HG03432 (cell line): ENCODE measurements around the gene SYNE3.

Experiments
- ATAC-seq: cut with Tn5 transposase; IDR thresholded peaks from one replicate; pipeline ENCODE4 v1.9.1; 2021; ENCODE audit warnings: mild to moderate bottlenecking, moderate library complexity; ENCODE audit not compliant: unreplicated experiment

Gene SYNE3

DNA sequence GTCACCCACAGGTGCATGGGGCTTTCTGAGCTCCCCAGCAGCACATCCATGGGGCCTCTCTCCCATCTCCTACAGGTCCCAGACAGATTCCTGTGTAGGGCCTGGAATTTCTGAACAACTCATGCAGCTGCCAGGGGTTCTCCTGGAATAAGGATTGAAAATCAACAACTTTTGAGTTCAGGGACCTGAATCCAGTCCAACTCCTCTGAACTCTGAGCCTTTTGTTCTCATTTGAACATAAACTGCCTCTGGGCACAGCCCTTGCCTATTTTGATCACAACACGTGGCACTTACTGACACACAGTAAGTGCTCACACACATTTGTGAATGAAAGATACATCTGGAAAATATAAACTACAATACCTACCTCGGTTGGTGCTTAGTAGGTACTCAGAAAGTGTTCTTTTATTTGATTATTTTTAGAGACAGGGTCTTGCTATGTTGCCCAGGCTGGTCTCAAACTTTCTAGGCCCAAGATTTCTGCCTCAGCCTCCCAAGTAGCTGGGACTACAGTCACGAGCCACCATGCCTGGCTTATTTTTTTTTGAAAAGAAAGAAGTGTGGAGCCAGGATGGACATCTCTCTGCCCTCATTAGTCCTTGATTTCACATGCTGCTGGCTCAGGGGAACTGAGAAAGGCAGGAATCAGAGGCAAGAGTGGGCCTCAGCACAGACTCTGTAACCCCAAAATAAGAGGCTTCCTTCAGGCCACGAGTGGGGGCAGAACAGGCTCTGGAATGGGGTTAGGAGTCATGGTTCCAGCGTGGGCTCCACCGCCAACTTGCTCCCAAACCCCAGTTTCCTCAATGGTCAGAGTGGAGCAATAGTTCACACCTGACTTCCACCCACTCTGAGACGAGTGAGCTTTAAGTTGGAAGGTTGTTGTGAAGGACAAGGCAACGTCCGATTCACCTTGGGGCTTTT is 27.0 kb downstream of the SYNE3 start:
- no peak for ATAC-seq

DNA sequence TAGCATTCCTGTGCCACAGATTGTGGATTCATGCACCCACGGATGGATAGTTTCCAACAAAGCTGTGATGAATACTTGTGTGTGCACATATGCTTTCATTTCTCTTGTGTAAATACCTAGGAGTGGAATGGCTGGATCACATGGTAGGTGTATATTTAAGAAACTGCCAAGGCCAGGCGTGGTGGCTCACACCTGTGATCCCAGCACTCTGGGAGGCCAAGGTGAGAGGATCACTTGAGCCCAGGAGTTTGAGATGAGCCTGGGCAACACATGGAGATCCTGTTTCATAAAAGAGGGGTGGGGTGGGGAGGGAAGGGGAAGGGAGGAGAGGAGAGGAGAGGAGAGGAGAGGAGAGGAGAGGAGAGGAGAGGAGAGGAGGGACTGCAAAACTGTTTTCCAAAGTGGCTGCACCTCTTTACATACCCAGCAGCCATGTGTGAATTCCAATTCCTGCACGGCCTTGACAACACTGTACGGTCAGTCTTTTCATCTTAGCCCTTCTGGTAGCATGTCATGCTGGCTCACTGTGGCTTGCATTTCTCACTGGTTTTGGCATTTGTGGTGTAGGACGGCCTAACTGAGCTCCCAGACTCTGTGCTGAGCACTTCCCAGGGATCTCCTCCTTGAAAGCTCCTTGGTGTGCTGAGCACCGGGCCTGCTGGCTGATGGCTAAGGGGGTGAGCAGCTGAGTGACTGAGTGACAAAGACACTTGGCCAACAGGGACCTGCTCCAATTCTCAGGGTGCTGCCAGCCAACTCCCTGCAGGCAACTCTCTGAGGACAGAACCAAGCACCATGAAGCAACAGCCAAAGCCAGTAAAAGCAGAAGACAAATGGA is 27.9 kb downstream of the SYNE3 start:
- ATAC-seq: no peak

DNA sequence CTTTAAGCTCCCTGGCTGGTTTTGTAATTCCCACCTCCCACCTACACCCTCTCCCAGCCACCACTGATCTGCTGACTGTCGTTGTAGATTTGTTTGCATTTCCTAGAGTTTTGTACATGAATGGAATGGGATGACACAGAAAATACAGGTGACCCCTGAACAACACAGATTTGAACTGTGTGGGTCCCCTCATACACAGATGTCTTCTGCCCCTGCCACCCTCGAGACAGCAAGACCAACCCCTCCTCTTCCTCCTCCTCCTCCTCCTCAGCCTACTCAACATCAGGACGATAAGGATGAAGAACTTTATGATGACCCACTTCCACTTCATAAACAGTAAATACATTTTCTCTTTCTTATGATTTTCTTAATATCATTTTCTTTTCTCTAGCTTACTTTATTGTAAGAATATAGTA is 28.8 kb downstream of the SYNE3 start:
- no peak for ATAC-seq

DNA sequence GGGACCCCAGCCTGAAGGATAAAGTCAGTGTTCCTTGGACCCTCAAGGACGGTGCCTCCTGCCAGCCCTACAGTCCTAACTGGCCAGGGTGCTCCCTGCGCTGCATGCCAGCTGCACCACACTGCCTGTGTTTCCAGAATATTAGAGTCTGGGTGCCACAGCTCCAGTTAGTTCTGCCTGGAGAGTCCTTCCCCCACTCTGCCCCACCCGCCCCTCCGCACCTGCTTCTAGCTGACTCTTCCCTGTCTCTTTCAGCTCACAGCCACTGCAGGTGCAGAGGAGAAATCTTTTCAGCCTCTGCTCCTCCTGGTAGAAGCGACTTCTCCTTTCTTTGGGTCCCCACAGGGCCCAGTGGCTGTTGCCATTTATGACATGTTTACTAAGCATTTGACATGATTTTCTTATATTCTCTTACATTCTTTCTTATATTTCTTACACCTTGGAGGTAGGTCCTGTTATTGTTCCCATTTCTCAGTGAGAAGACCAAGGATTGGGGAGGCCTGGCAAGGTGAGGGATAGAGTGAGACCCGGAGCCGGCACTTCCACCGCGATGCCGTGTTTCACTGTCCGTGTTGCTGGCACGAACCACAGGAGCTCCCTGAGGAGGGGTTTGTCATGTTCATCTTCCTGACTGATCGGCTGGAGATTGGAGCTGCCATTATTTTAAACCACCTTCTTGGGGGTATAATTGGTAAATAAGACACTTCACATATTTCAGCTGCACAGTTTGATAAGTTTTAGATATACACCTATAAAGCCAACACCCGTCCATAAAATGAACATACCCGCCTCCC is 29.4 kb downstream of the SYNE3 start:
- no peak for ATAC-seq

DNA sequence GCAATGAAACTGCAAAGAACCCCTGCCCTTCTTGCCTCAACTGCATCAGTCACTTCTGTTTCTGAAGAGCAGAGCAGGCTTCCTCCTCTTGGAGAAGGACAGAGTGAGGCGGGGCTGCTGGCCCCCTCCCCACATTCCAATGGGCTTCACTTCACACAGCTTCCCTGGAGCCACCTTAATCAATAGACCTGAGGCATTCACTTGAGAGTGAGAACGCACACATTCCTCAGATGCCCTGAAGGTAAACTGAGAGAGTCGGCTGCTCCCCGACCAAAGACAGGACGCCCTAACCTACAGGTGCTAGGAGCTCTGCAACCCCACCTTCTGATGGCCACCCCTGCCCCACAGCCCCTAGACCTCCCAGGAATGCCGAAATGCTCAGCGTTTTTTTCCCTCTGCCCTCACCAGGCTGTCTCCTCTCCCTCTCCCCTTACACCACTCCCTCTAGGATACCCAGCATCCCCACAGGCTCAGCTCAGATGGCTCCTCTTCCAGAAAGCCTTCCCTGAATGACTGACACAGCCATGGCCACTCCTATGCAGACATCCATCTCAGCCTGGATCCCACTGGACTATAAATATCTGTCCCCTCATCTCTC is 31.1 kb downstream of the SYNE3 start:
- no peak for ATAC-seq

DNA sequence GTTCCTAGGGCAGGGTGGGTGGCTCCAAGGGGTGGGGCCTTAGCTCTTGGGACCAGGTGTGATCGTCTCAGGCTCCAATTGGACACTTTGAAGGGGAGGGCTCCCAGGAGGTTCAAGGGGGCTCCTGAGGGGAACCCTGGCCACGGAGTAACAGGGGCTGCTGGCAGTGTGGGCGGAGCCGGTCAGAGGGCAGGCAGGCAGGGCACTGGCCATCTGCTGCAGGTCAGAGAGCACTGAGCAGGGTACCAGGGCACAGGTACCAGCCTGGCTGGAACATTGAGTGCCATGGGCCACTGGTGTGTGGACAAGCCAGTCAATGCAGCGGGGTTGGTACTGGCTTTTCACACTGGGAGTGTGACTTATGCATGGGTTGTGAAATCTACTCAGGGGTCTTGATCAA is 32.2 kb downstream of the SYNE3 start:
- no peak for ATAC-seq

DNA sequence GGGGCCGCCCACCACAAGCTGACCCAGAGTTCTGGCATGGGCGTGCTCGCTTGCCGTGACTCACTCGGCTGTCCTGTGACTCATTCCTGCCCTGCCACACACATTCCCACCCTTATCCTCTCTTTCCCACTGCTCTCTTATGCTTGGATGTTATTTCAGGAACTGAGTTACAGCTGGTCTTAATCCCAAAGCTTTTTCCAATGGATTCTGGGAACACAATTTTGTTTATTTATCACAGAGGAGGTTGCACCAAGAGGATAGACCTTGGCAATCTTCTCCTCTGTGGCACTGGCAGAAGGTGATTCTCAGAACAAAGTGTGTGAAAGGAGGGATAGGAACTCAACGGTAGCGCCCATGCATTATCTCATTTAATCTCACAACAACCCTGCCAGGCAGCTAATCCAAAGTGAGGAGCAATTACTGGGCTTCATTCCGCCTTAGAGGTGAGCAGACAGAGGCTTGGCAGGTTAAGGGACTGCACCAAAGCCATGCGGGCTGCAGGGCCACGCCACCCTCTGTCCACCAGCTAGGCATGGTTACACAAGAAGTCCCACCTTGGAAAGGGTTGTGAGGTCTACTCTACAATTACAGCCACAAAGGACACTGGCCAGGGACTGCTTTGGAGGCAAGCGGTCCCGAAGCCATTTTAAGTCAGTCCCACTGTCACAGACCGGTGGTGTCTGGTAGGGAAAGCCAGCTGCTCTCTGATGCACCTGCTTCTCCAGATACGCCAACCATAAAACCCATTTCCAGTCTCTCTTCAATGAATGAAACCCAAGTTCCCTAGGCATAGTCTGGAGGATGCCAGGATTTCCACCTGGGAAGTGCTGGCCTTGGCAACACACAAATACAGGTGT is 32.9 kb downstream of the SYNE3 start:
- ATAC-seq: no peak

DNA sequence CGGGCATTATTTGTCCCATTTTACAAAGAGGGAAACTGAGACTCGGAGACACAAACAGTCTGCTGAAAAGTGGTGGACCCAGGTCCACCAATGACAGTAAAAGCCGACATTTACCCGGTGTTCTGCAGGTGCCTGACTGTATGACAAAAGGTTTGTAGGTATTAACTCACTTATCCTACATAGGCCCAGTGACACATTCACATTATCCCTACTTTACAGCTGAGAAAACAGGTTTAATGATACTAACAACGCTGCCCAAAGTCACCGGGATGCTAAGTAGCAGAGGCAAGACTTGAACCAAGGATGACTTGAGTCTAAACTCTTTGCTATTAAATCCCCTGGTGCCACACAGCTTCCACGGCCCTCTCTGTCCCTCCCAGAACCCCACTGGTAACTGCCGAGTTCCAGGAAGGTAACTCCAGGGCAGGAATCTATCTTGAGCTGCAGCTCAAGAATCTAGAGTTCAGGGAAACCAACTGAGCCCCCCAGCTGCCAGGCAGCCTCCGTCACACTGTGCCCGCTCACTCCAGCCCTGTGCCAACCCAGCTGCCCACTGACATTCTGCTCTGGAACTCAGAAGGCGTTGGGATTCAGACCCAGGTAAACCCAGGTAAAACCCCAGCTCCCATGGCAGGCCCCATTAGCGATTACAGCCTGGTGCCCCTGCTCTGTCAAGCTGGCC is 33.7 kb downstream of the SYNE3 start:
- ATAC-seq: no peak

DNA sequence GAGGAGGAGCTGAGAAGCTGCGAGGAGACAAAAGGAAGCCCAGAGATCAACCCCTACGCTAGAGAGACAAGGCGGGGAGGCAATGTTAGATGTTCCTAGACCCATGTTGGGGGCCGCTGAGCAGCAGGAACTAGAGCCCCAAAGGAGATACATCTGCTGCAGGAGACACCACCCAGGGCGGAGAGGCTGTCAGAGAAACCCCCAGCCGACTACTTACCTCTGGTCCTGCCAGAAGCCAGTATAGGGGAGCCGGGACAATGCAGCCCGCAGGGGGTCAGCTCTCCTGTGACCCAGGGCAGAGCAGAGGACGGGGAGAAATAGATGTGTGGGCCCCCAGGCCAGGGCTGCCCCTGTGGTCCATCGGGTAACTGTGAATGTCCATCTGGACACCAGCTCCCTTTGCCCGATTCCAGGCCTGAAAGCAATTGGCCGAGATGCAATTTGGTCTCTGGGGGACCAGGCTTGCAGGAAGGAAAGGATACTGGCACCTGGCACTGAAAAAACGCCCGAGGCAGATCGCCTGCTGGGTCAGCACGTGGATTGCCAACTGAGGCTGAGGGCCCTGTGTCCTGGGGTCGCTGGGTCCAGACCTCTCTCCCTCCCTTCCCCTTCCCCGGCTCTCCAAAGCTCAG is 34.9 kb downstream of the SYNE3 start:
- ATAC-seq: no peak

DNA sequence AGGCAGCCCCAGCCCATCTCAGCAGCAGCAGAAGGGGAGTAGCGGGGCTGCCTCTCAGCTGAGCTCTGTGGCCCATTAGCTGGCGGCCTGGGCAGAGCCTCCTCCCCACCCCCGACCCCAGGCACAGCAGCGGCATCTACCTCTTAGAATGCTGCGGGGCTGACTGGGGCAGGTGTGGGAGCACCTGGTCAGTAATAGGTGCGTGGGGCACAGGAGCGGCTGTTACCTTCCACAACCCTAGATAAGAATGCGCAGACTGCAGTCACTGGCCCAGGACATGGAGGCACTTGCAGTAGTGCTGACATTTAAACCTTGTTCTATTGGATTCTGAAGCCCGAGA is 35.6 kb downstream of the SYNE3 start:
- no peak for ATAC-seq

DNA sequence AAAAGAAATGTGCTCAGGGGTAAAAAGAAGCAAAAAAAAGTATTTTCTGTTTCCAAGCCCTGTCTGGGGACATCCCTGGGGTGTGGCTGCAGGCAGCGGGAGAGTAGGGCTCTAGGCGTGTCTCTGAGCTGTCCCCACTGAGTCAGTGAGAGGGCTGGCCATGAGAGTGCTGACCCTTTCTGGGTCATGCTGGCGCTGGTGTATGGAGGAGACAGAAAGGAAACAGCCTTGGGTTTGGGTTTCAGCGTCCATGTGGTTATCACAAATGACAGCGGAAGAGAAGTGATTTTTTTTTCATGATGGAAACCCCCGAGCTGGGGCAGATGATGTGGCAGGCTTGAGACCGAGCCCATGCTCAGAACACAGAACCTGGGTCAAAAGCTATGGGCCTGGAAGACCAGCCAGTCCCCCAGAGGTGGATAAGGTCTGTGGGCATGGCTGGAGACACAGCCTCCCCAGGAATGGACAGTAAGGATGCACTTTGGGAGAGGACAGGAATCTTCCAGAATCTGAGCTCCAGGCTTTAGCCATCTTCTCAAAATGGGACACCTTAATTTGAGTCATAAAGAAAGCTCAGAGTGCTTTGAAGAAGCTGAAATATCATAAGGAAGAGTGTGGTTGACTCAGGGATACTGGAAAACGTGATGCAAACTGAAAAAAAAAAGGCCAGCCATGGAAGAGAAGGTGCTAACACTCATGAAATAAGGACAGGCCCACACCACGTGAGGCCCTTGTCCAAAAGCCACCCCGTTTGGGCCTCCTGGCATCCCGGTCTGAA is 36.2 kb downstream of the SYNE3 start:
- ATAC-seq: no peak

DNA sequence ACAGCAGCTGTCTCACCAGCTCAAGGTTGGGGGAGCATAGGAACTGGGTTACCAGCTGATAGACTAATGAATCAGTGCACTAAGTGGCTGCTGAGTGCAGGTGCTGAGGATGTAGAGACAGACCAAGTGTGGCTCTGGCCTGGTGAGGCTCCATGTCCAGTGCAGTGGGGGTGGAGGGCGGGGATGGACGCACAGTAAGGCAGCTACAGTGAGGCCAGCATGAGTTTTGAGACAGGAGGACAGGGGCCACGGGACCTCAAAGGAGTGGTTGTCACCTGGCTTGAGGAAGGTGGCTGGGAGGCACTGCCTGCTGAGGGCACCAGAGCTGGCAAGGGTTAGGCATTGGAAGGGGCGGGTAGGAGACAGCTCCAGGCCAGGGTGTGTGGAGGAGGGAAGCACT is 37.0 kb downstream of the SYNE3 start:
- no peak for ATAC-seq

DNA sequence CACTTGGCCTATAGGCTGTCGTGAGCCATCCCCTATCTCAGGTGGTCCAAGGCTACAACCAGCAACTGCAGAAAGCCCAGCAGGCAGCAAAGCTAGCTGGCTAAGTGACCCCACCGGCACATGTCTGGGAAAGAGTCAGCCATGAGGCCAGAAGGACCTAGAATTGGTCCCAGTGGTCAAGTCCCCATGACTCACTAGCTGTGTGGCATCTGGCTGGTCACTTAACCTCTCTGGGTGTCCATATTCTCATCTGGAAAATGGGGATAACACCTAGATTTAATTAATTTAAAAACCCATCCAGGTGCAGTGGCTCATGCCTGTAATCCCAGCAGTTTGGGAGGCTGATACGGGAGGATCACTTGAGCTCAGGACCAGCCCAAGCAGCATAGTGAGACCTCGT is 37.6 kb downstream of the SYNE3 start:
- no peak for ATAC-seq

DNA sequence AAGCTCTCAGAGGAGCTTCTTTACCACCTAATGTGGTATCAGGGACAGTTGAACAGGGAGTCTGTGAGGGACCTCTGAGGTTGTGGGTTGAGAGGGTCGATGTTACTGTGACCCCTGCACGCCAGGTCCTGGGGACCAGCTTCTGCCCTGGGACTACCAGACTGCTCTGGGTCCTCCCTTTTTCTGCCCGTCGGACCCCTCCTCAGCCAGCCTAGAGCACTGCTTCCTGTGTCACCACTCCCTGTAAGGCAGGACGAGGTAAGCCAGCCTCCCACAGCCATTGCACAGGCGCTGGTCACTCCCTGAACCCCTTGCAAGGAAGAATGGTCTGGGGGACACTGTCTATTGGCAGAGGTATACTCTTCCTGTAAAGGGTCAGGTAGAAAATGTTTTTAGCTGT is 38.1 kb downstream of the SYNE3 start:
- ATAC-seq: no peak

DNA sequence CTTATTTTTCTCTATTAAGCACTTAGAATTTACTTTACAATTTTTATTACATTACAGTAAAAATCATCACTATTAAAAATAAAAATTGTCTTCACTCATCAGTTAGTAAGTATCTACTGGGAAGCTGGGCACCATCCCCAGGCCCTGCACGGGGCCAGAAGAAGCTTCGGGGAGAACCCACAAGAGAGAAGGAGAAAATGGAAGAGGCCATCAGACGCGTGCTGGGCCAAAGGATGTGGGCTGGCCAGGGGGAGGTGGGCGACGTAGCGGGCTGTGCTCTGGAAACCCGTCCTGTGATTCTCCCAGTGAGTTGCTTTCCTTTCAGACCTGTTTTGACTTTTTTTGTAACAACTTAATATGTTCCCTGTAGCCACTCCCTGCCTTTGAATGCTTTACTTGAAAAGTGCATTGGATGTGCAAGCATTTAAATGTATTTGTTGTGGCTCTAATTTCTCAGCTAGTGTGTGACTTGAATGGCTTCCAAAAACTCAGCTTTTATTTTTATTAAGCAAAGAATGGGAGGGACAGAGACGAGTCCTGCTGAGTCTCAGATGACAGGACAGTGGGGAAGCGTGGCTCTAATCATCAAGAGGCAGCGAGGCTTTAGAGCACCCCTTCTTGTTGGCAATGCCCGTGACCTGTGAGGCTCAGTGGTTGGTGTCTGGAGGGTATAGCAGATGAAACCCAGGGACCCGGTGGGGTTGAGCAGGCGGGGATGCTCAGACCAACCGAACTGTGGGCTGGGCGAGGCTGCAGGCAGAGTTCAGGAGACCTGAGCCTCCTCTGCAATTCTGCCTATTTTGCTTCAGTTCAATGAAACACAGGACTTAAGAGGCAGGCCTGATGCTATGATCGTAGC is 38.8 kb downstream of the SYNE3 start:
- no peak for ATAC-seq

DNA sequence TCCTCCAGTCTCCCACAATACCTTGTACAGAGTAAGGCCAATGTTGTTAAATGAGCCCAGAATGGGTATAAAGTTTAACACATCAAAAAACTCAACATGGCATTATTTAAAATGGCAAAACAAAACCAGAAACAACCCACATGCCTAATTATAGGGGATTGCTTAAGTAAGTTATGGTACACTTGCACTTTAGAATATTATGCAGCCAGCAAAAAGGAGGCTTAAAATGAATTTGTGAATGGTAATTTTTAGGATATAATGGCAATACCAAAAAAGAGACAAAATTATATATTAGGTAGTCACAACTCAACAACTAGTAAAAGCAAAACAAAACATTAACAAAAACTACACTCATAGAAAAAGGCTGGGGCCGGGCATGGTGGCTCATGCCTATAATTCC is 39.7 kb downstream of the SYNE3 start:
- ATAC-seq: no peak

DNA sequence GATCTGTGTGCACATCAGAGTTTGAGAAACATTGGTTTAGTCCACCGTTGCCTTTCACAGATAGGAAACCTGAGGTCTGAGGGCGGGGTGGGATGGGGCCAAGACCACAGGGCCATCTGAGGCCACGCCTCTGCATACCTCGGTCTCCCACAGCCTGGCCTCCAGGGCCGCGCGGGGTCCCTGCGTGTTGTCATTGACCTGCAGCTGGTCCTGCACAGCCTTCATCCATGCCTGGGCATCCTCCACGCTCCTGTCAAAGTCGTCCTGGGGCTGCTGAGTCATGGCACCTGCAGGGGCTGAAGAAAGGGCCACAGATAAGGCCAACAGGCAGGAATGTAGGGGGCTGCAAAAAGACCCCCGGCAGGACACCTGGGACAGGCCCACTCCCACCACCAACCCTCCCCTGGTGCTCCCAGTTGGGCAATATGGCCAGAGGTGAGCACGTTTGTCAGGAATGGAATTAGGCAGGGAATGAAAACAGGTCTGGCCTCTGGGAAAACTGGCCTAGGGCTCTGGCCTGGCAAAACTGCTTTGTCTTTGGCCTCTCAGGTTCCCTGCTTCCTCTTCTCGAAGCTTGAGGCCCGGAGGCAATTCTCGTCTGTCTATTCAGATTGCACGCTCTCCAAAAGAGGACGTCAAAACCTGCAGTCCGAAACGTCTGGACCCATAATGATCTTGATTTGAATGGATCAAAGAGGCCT is 40.8 kb downstream of the SYNE3 start:
- ATAC-seq: no peak
